H9 (cell line): ENCODE measurements around the gene METRNL. TPM values are rescaled to one million over a fixed set of nuclear protein-coding genes. Genes with fewer than 3 reads are reported as not detected.

Experiments
- DNase-seq: peaks from one replicate; pipeline ENCODE4 v3.0.0-alpha.2; 2017
- H2AFZ ChIP-seq: one replicate; pipeline ENCODE4 v1.6.1; 2013; ENCODE audit warnings: mild to moderate bottlenecking, low read length, control low read depth, moderate library complexity
- H2AK5ac ChIP-seq: 2 replicates; pipeline ENCODE4 v1.6.1; 2013; ENCODE audit warnings: low read length, control low read depth, mixed read lengths; ENCODE audit not compliant: insufficient read length
- H2BK120ac ChIP-seq: one replicate; pipeline ENCODE4 v1.6.1; 2013; ENCODE audit warnings: low read depth, mild to moderate bottlenecking, low read length, control low read depth, inconsistent platforms; ENCODE audit not compliant: poor library complexity, severe bottlenecking
- H2BK12ac ChIP-seq: 2 replicates; pipeline ENCODE4 v1.6.1; 2013; ENCODE audit warnings: low read length, control low read depth, mixed read lengths, low read depth; ENCODE audit not compliant: insufficient read length
- H2BK15ac ChIP-seq: 2 replicates; pipeline ENCODE4 v1.6.1; 2013; ENCODE audit warnings: low read depth, low read length, control low read depth
- H2BK20ac ChIP-seq: one replicate; pipeline ENCODE4 v1.6.1; 2013; ENCODE audit warnings: low read depth, mild to moderate bottlenecking, low read length, control low read depth, inconsistent platforms; ENCODE audit not compliant: poor library complexity, severe bottlenecking
- H2BK5ac ChIP-seq: 2 replicates; pipeline ENCODE4 v1.6.1; 2013; ENCODE audit warnings: low read length, control low read depth, mixed read lengths; ENCODE audit not compliant: insufficient read length
- H3K14ac ChIP-seq: 2 replicates; pipeline ENCODE4 v1.6.1; 2013; ENCODE audit warnings: low read length, control low read depth; ENCODE audit not compliant: insufficient read depth
- H3K18ac ChIP-seq: 2 replicates; pipeline ENCODE4 v1.6.1; 2013; ENCODE audit warnings: low read depth, mild to moderate bottlenecking, mixed read lengths, low read length, control low read depth; ENCODE audit not compliant: insufficient read length
- H3K23ac ChIP-seq: 2 replicates; pipeline ENCODE4 v1.6.1; 2013; ENCODE audit warnings: low read length, control low read depth, mixed read lengths, low read depth; ENCODE audit not compliant: insufficient read length
- H3K23me2 ChIP-seq: 2 replicates; pipeline ENCODE4 v1.6.1; 2013; ENCODE audit warnings: low read depth, mild to moderate bottlenecking, mixed read lengths, low read length, control low read depth; ENCODE audit not compliant: insufficient read length, poor library complexity, severe bottlenecking
- H3K27ac ChIP-seq: 2 replicates; pipeline ENCODE4 v1.5.1; 2013; ENCODE audit warnings: low read length, control low read depth, mixed read lengths, low read depth; ENCODE audit not compliant: insufficient read length
- H3K27me3 ChIP-seq: 2 replicates; pipeline ENCODE4 v1.6.1; 2013; ENCODE audit warnings: low read length, control low read depth, inconsistent platforms; ENCODE audit not compliant: insufficient read depth
- H3K4ac ChIP-seq: 2 replicates; pipeline ENCODE4 v1.6.1; 2013; ENCODE audit warnings: low read depth, mild to moderate bottlenecking, control low read depth, inconsistent platforms, low read length, moderate library complexity
- H3K4me1 ChIP-seq: 2 replicates; pipeline ENCODE4 v1.6.1; 2013; ENCODE audit warnings: low read length, control low read depth, inconsistent platforms; ENCODE audit not compliant: insufficient read depth
- H3K4me2 ChIP-seq: 2 replicates; pipeline ENCODE4 v1.6.1; 2013; ENCODE audit warnings: low read length, control low read depth, mixed read lengths; ENCODE audit not compliant: insufficient read length, insufficient read depth
- H3K56ac ChIP-seq: 2 replicates; pipeline ENCODE4 v1.6.1; 2013; ENCODE audit warnings: low read depth, mild to moderate bottlenecking, mixed read lengths, low read length, control low read depth; ENCODE audit not compliant: insufficient read length
- H3K79me1 ChIP-seq: 2 replicates; pipeline ENCODE4 v1.6.1; 2013; ENCODE audit warnings: low read depth, mild to moderate bottlenecking, moderate library complexity, low read length, control low read depth, inconsistent platforms; ENCODE audit not compliant: insufficient read depth, poor library complexity, severe bottlenecking
- H3K79me2 ChIP-seq: 2 replicates; pipeline ENCODE4 v1.6.1; 2013; ENCODE audit warnings: low read length, control low read depth, inconsistent platforms; ENCODE audit not compliant: insufficient read depth
- H3K9ac ChIP-seq: 2 replicates; pipeline ENCODE4 v1.6.1; 2013; ENCODE audit warnings: low read length, control low read depth, mixed read lengths; ENCODE audit not compliant: insufficient read length; ENCODE audit errors: extremely low read depth
- H3K9me3 ChIP-seq: one replicate; pipeline ENCODE4 v1.6.1; 2013; ENCODE audit warnings: low read depth, low read length, inconsistent platforms; ENCODE audit not compliant: control insufficient read depth
- H3T11ph ChIP-seq: one replicate; pipeline ENCODE4 v1.6.1; 2013; ENCODE audit warnings: mild to moderate bottlenecking, low read length, control low read depth, inconsistent platforms
- H4K20me1 ChIP-seq: one replicate; pipeline ENCODE4 v1.6.1; 2013; ENCODE audit not compliant: control insufficient read depth, insufficient read length, insufficient read depth
- H4K5ac ChIP-seq: 2 replicates; pipeline ENCODE4 v1.6.1; 2013; ENCODE audit warnings: low read depth, mild to moderate bottlenecking, mixed read lengths, low read length, control low read depth; ENCODE audit not compliant: insufficient read length
- H4K8ac ChIP-seq: replicated peaks from 2 replicates; pipeline ENCODE4 v1.6.1; 2013; ENCODE audit warnings: low read length, control low read depth, mixed read lengths, low read depth; ENCODE audit not compliant: insufficient read length
- H4K91ac ChIP-seq: 2 replicates; pipeline ENCODE4 v1.6.1; 2013; ENCODE audit warnings: low read depth, mild to moderate bottlenecking, moderate library complexity, mixed read lengths, low read length, control low read depth; ENCODE audit not compliant: insufficient read length
- H3K27ac Mint-ChIP-seq, 3 experiments: 2 replicates in 2 of 3; 3 replicates in 1 of 3; pipeline ENCODE4 v1.8.0; 2020 to 2021; ENCODE audit warnings: mixed read lengths in 3 of 3, mild to moderate bottlenecking in 1 of 3, moderate library complexity in 1 of 3
- H3K27me3 Mint-ChIP-seq: 2 replicates; pipeline ENCODE4 v1.8.0; 2021; ENCODE audit warnings: low read depth, mild to moderate bottlenecking, moderate library complexity, mixed read lengths
- H3K36me3 Mint-ChIP-seq, 3 experiments: 2 replicates in 2 of 3; 3 replicates in 1 of 3; pipeline ENCODE4 v1.8.0; 2020 to 2021; ENCODE audit warnings: low read depth in 3 of 3, mixed read lengths in 3 of 3; ENCODE audit not compliant: insufficient read depth in 1 of 3
- H3K4me1 Mint-ChIP-seq, 2 experiments: 2 replicates each; pipeline ENCODE4 v1.8.0; 2020; ENCODE audit warnings: mixed read lengths in 2 of 2
- H3K4me3 Mint-ChIP-seq, 2 experiments: 2 replicates in 1 of 2; 3 replicates in 1 of 2; pipeline ENCODE4 v1.8.0; 2020 to 2021; ENCODE audit warnings: mild to moderate bottlenecking in 2 of 2, mixed read lengths in 2 of 2, moderate library complexity in 1 of 2
- H3K9me3 Mint-ChIP-seq, 2 experiments: 2 replicates in 1 of 2; 3 replicates in 1 of 2; pipeline ENCODE4 v1.8.0; 2020; ENCODE audit warnings: mild to moderate bottlenecking in 2 of 2, mixed read lengths in 2 of 2, moderate library complexity in 1 of 2
- WGBS: extraction: QIAGEN DNeasy Blood & Tissue Kit; methylation state at CpG from one replicate; pipeline ENCODE4 v1.1.7; 2013; ENCODE audit warnings: missing lambda C conversion rate, low lambda C conversion rate, mixed read lengths; ENCODE audit not compliant: insufficient read length; ENCODE audit errors: extremely low coverage; 5-methylcytosine and 5-hydroxymethylcytosine counted together
- total RNA-seq: library from RNA; stranded (reverse); gene quantifications from 2 replicates; pipeline ENCODE4 v1.2.1, GENCODE V29; 2021
- TF ChIP-seq, protein P1 (sequence below): fragments of 200-600 bp; sonication (generic); conservative IDR thresholded peaks from 3 replicates; pipeline ENCODE4 v1.8.0; 2021; ENCODE audit warnings: antibody characterized with exemption, mild to moderate bottlenecking

Gene METRNL
- total RNA-seq, 1 experiment from 2014 or later = 21.4 TPM

DNA sequence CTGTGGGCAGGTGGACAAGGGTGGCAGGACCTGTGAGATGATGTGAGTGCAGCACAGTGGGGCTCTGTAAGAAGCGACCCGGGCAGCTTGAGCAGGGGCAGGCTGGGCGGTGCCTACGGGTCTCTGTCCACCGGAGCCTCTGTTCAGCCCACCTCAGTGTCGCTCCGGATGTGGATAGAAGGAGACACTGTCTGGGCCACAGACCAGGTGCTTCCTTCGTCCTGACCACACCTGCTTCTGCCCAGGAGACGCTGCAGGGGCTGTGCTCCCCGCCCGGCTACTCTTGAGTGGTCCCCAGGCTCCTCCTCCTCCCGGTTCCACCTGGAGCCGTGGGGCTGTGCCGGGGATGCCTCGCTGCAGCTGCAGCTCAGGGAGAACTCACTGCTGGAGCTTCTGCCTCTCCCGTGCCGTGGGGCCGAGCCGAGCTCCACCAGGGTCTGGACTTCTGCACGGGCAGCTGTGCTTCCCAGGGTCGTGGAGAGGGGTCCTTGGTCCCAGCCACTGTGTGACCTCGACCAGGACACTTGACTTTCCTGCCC, 21.5 kb downstream of the METRNL start:
- Histone ChIP-seq H3K56ac (no peak overlapping the region), H3T11ph (no peak overlapping the region), H3K79me2 (no peaks in the 10 kb centered on the region), H3K23ac (no peak overlapping the region), H2BK20ac (no peak overlapping the region), H3K14ac (no peak overlapping the region; the same call in 1 of the 2 replicates), H3K4me2 (no peak overlapping the region), H4K8ac (no peak overlapping the region), H2AFZ (no peak overlapping the region), H2AK5ac (no peak overlapping the region), H4K20me1 (no peaks in the 10 kb centered on the region), H3K27ac (no peak overlapping the region), H3K18ac (no peak overlapping the region), H3K4ac (no peak overlapping the region), H2BK120ac (no peak overlapping the region), H4K91ac (no peak overlapping the region), H3K27me3 (no peaks in the 10 kb centered on the region), H2BK5ac (no peak overlapping the region), H4K5ac (no peak overlapping the region), H3K9ac (no peak overlapping the region), H3K79me1 (no peaks in the 10 kb centered on the region), H2BK15ac (no peak overlapping the region), H2BK12ac (no peak overlapping the region), H3K23me2 (no peaks in the 10 kb centered on the region), H3K4me1 (no peaks in the 10 kb centered on the region; the same call in 1 of the 2 replicates), H3K9me3 (no peaks in the 10 kb centered on the region)
- WGBS = no CpG with 5 or more reads among the region's 22 CpGs
- Mint-ChIP-seq H3K4me3 (no peak overlapping the region), H3K9me3 (peaks cover 0 to 7% of the 10 kb centered on the region in 2 experiments; a peak in 1 of 5 replicates), H3K27ac (no peak overlapping the region), H3K4me1 (peaks cover 6 to 18% of the 10 kb centered on the region in 2 experiments; a peak in 3 of 4 replicates), H3K27me3 (no peaks in the 10 kb centered on the region; the same call in 1 of the 2 replicates), H3K36me3 (peaks cover under 1 to 2% (median 2%) of the 10 kb centered on the region in 3 experiments; a peak in 5 of 7 replicates)
- TF ChIP-seq, protein P1, sequence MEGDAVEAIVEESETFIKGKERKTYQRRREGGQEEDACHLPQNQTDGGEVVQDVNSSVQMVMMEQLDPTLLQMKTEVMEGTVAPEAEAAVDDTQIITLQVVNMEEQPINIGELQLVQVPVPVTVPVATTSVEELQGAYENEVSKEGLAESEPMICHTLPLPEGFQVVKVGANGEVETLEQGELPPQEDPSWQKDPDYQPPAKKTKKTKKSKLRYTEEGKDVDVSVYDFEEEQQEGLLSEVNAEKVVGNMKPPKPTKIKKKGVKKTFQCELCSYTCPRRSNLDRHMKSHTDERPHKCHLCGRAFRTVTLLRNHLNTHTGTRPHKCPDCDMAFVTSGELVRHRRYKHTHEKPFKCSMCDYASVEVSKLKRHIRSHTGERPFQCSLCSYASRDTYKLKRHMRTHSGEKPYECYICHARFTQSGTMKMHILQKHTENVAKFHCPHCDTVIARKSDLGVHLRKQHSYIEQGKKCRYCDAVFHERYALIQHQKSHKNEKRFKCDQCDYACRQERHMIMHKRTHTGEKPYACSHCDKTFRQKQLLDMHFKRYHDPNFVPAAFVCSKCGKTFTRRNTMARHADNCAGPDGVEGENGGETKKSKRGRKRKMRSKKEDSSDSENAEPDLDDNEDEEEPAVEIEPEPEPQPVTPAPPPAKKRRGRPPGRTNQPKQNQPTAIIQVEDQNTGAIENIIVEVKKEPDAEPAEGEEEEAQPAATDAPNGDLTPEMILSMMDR = no peak
- no peak for DNase-seq
